ENCODE data around the gene MORN3. TPM values are rescaled to one million over a fixed set of nuclear protein-coding genes. Genes with fewer than 3 reads are reported as not detected.
A peak's percentile ranks its signal among the peaks of the same experiment; 100 is the strongest.
"Not testable (repeated sequence)": the region's sequence is repeated elsewhere in the genome, so short reads cannot be mapped to it uniquely, and the experiment has no call there.

Gene MORN3
- total RNA-seq, 1 experiment from 2014 or later, result 0.34 TPM

- CTCF ChIA-PET; intact Hi-C loops (cut with micrococcal nuclease); RAD21 ChIA-PET (ENCODE audit: low non-redundant PET in 1 of 2, low total read pairs in 2 of 2, uncharacterized antibody in 2 of 2, unreplicated experiment in 2 of 2); BruUV-seq (replicated peaks); ATAC-seq; H3K27me3 ChIP-seq (ENCODE audit: insufficient read depth, low read length); H3K4me3 ChIP-seq (replicated peaks in 1 of 2; ENCODE audit: low read depth in 1 of 2, low read length in 2 of 2); H3K36me3 ChIP-seq (ENCODE audit: control insufficient read depth in 1 of 2, insufficient read depth in 2 of 2, low read length in 2 of 2); DNase-seq (ENCODE audit: low read depth, low spot score); H3K27ac ChIP-seq (ENCODE audit: low read depth, low read length); H3K4me2 ChIP-seq (ENCODE audit: low read length); H4K20me1 ChIP-seq (ENCODE audit: insufficient read depth); H2AFZ ChIP-seq (ENCODE audit: low read depth, low read length, poor library complexity, severe bottlenecking); H3K9ac ChIP-seq (ENCODE audit: low read length); H3K9me3 ChIP-seq (ENCODE audit: control insufficient read depth in 1 of 2, insufficient read depth in 1 of 2, low read depth in 1 of 2, low read length in 2 of 2); H3K9me2 ChIP-seq (ENCODE audit: insufficient read depth): not testable (repeated sequence)
- peaks cover 60% of the 10 kb centered on the region for H3K79me2 ChIP-seq (ENCODE audit: insufficient read depth, low read length)
- POLR2A ChIA-PET, result interaction anchor here (0.6 kb wide), 1 partner anchor 489 kb away, joined by 3 read pairs; the partner anchor contains the start of gene B3GNT4
- peaks cover 10 to 39% of the 10 kb centered on the region in 2 experiments; a peak in 3 of 4 replicates for H3K4me1 ChIP-seq (ENCODE audit: control insufficient read depth in 1 of 2, insufficient read depth in 2 of 2, low read length in 2 of 2)
Observed at GRCh38 chr12:121715055-121715454, 45.6 kb upstream of the MORN3 start.

DNA sequence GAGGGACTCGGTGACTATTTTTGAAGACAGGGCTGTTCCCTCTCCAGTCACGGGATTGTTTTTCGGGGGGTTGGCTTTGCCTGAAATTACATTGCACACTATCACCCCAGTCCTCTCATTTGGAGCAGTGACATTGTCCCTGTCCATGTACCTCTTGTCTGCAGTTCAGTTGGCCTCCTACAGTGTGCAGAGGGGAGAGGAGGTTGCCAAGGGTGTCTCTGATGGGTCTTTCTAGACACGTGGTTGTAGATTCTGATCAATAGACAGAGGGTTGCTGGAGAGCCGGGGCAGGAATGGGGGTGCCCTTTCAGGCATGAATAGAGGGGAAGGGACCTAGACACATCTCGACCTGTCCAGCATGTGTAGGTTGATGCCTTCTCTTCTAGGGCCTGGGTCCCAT lies 44.3 kb upstream of the MORN3 start:
- Histone ChIP-seq H4K20me1 (ENCODE audit: insufficient read depth) (no peaks in the 10 kb centered on the region), H3K36me3 (ENCODE audit: control insufficient read depth in 1 of 2, insufficient read depth in 2 of 2, low read length in 2 of 2) (peaks cover 0 to 5% of the 10 kb centered on the region in 2 experiments; a peak in 1 of 4 replicates), H3K27ac (ENCODE audit: low read depth, low read length) (0 out of 2 replicates have a peak overlapping the region, but pooled peaks have one; percentile 66), H3K9ac (ENCODE audit: low read length) (peak overlapping the region; percentile 95), H3K9me3 (ENCODE audit: control insufficient read depth in 1 of 2, insufficient read depth in 1 of 2, low read depth in 1 of 2, low read length in 2 of 2) (no peaks in the 10 kb centered on the region), H3K4me2 (ENCODE audit: low read length) (peak overlapping the region; percentile 99), H3K9me2 (ENCODE audit: insufficient read depth) (no peaks in the 10 kb centered on the region), H2AFZ (ENCODE audit: low read depth, low read length, poor library complexity, severe bottlenecking) (no peak overlapping the region), H3K27me3 (ENCODE audit: insufficient read depth, low read length) (no peaks in the 10 kb centered on the region), H3K4me3 (replicated peaks in 1 of 2; ENCODE audit: low read depth in 1 of 2, low read length in 2 of 2) (peak overlapping the region; percentile 89 to 94), H3K79me2 (ENCODE audit: insufficient read depth, low read length) (peaks cover 55% of the 10 kb centered on the region), H3K4me1 (ENCODE audit: control insufficient read depth in 1 of 2, insufficient read depth in 2 of 2, low read length in 2 of 2) (peaks cover 10 to 46% of the 10 kb centered on the region in 2 experiments; a peak in 3 of 4 replicates)
- CTCF ChIA-PET, result interaction anchor here (3.4 kb wide), 1 partner anchor 81 kb away, joined by 20 read pairs; the partner anchor contains the start of gene RHOF
- DNase-seq (ENCODE audit: low read depth, low spot score) (no peak), ATAC-seq (no peak)
- RAD21 ChIA-PET (ENCODE audit: low non-redundant PET in 1 of 2, low total read pairs in 2 of 2, uncharacterized antibody in 2 of 2, unreplicated experiment in 2 of 2), result no interaction called here
- TF ChIP-seq EZH2phosphoT487 (IDR thresholded peaks at IDR 0.05; ENCODE audit: borderline replicate concordance), result no peak
- intact Hi-C loops (cut with micrococcal nuclease), result no loop called here
- POLR2A ChIA-PET, result no interaction called here
- TSS peak; percentile 64 for BruUV-seq (replicated peaks)
